ENCODE measurements around the gene TRIO.
"Not testable (repeated sequence)": the region's sequence is repeated elsewhere in the genome, so short reads cannot be mapped to it uniquely, and the experiment has no call there.

Gene TRIO

GRCh38 chr5:14142827-14143545 is at the start of gene TRIO:
Gene TRIO (plus strand): TSS chr5:14143342. CDS start chr5:14143726, 384 bp downstream.
- peak; percentile 78 for DNase-seq

DNA sequence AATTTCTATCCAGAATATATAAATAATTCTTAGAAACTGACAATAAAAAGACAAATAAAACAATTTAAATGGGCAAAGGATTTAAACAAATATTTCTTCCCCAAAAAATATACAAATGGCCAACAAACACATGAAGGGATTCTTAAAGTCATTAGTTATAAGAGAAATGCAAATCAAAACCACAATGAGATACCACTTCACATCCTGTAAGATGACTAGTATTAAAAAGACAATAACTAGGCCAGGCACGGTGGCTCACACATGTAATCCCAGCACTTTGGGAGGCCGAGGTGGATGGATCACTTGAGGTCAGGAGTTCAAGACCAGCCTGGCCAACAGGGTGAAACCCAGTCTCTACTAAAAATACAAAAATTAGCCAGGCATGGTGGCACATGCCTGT is 45.8 kb upstream of the TRIO start:
- DNase-seq: not testable (repeated sequence)

GRCh38 chr5:14097998-14098471 is 45.1 kb upstream of the TRIO start:
- no peak for DNase-seq

DNA sequence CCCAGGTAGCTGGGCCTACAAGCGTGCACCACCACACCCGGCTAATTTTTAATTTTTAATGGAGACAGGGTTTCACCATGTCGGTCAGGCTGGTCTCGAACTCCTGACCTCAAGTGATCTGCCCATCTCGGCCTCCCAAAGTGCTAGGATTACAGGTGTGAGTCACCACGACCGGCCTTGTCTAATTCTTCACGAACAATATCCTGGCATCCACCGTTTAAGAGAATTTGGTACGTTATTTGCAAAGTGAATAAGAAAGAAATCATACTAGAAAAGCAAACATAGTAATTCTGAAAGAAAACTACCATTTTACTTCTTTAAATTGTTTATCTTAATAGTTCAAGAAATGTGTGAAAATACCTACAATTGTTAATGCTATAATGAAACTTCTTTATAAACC is 42.9 kb upstream of the TRIO start:
- no peak for DNase-seq

DNA sequence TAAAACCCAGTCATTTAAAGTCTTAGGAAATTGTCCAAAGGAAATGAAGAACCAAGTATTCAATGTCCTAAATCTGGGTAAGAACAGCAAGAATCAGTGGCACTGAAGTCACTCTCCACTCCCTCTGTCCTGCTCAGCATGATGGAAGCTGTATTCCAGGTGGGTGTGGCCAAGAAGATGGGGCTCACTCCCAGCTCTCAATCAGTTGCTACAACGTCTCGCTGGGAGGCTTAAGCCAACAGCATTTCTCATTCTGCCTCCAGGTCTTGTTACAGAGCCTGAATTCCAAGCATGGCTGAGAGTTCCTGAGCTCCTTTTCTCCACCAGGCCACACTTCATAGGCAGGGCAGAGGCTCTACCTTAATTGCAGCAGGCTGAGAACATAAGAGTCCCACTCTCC is 41.2 kb upstream of the TRIO start:
- DNase-seq: no peak

DNA sequence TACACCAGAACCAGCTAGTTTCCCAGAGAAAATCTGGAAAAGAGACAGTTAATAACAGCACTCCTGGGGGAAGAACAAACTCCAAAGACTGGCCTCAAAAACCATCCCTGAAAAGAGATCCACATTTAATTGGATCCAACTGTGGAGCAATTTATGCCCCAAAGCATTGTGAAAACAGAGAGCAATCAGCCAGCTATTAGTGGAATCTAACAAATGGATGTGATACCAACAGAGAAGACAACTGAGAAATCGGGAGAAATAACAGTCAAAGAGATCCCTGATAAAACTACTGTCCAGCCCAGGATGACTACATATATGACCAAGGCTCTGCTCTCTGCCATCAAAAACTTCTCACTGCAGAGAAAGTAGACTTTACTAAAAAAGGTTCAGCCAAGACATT is 40.5 kb upstream of the TRIO start:
- DNase-seq: no peak

- DNase-seq: no peak
Observed at GRCh38 chr5:14105718-14106410, 37.3 kb upstream of the TRIO start.

- DNase-seq: peak; percentile 6
Observed at GRCh38 chr5:14107536-14107935, 35.6 kb upstream of the TRIO start.

- peak; percentile 57 for DNase-seq
Observed at GRCh38 chr5:14108170-14108996, 34.8 kb upstream of the TRIO start.

GRCh38 chr5:14109041-14109747 is 33.9 kb upstream of the TRIO start:
- DNase-seq: peak; percentile 83

- DNase-seq: no peak
Observed at GRCh38 chr5:14109771-14110170, 33.4 kb upstream of the TRIO start.

DNA sequence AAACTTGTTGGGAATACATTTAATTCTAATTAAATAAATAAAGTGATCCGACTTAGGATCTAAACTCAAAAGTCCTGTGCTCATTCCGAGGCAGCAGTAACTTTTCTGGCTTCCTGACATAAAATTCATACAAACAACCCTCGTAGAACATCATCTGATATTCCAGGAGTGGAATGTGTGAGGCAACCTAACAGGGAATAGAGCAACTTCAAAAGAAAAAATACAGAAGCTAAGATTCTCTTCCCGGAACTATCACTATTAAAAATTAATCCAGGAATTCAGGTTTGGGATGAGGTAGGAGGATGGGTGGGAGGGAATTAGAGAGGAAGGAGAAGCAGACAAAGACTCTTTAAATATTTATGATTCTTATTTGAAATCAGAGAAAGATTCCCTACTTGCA is 32.9 kb upstream of the TRIO start:
- DNase-seq: no peak

DNA sequence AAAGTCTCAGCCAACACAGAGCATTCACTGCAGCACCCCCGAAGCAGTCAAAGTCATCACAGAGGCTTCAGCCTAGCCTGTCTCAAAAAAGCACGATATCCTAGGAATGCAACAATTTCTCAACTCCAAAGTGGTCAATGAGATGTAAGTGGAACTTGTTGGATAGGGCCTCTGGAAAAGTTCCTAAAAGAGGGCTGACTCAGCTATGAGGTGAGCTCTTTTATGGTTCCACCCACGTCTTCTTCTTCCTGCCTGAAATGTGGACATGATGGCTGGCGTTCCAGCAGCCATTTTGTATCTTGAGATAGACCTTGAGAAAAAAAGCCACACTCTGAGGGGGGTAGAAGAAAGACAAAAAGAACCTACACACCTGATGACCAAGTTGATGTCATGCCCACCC is 32.5 kb upstream of the TRIO start:
- no peak for DNase-seq

DNA sequence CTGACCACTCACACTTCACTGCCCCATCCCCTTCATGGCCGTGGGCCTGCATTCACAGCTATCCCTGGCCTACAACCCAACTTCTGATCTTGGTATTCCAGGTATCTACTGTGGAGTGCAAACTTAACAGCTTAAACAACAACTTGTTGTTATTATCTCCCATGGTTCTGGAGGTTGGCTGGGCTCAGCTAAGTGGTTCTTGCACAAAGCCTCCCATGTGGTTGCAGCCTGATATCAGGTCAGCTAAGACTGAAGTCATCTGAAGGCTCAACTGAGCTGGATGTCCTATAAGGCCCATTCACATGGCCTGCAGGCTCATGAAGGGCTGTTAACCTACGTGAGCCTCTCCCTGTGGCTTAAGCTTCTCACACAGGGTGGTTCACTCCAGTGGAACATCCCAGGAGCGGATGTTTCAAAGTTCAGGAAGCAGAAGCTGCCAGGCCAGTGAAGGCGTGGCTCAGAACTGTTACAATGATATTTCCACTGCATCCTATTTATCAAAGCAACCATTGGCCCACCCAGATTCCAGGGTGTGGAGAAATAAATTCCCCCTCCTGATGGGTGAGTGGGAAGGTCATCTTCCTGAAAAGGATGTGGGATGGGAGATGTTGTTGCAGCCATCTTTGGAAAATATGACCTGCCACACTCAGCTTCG is 30.0 kb upstream of the TRIO start:
- no peak for DNase-seq

- no peak for DNase-seq
Observed at GRCh38 chr5:14114615-14115251, 28.4 kb upstream of the TRIO start.

GRCh38 chr5:14115323-14115895 is 27.7 kb upstream of the TRIO start:
- DNase-seq: no peak

- no peak for DNase-seq
Observed at GRCh38 chr5:14118551-14119320, 24.4 kb upstream of the TRIO start.

DNA sequence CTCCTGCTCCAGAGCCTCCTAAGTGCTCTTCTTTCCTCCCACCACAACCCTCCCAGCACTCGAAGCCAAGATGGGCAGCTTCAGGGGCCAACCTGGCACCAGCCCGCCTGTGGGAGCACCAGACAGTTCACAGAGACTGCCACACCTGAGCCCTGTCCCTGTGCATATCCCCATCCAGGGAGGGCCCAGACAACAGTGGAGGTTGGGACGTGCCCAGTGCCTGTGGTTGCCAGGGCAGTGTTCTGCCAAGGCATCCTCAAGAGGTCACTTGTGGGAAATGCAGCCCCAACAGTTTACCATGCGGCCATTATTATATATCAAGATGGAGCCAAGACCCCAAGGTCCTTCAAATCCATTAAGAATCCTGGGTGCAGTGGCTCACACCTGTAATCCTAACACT is 23.0 kb upstream of the TRIO start:
- no peak for DNase-seq

DNA sequence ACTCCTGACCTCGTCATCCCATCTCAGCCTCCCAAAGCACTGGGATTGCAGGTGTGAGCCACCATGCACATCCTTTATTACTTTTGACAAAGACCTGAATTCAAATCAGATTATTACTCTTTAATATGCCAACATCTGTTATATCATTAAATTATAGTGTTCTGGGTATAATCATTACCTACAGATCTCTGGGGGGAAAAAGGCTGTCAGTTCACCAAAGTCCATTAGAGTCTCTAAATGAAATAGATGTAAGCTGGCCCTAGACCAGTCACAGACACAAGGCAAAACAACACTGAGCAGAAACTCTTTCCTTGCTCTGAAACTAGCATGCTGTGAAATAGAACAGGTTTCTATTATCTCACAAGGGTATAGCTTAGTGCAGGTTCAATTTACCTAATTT is 21.6 kb upstream of the TRIO start:
- no peak for DNase-seq

- DNase-seq: no peak
Observed at GRCh38 chr5:14122089-14122488, 21.1 kb upstream of the TRIO start.

DNA sequence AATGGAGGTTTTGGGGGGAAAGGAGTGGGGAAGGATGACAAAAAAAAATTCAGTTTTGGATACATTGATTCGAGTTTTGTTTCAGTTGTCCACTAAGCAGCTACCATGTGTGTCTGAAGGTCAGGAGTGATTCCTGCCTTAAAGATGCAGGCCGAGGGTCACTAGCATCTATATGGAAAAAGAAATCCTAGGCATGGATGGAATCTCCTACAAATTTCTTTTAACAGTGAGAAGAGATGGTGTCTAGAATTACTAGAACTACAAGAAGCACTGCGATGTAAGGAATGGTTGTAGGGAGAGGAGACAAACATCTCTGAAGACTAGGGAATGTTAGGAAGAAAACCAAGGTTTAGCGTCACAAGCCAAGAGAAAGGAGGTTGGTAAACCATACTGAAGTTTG is 19.6 kb upstream of the TRIO start:
- no peak for DNase-seq
